Natural killer cell (primary cell): ENCODE measurements around the gene SLC37A3. TPM values are rescaled to one million over a fixed set of nuclear protein-coding genes. Genes with fewer than 3 reads are reported as not detected.
"Not testable (repeated sequence)": the region's sequence is repeated elsewhere in the genome, so short reads cannot be mapped to it uniquely, and the experiment has no call there.

Experiments
- ATAC-seq, 3 donors: fragments of 150-1000 bp in 2 of 3; fragments of 200-7000 bp in 1 of 3; cut with Tn5 transposase; 1 replicate in 1 of 3; 2 replicates in 2 of 3; pipeline ENCODE4 v1.10.0; 2021; ENCODE audit warnings: mild to moderate bottlenecking in 2 of 3, moderate library complexity in 2 of 3
- DNase-seq, 2 donors: peaks; one replicate each; pipeline versions ENCODE4 v3.0.0 to v3.0.0-alpha.2; 2013 to 2021; ENCODE audit warnings: mixed read lengths in 1 of 2
- H3K27ac ChIP-seq: one replicate; pipeline ENCODE4 v1.5.1; 2013; ENCODE audit warnings: mild to moderate bottlenecking, low read length
- H3K27me3 ChIP-seq: one replicate; pipeline ENCODE4 v1.6.1; 2013; ENCODE audit warnings: low read length; ENCODE audit not compliant: control insufficient read depth, insufficient read depth
- H3K36me3 ChIP-seq: one replicate; pipeline ENCODE4 v1.6.1; 2013; ENCODE audit warnings: low read length; ENCODE audit not compliant: control insufficient read depth, insufficient read depth
- H3K4me1 ChIP-seq: one replicate; pipeline ENCODE4 v1.6.1; 2013; ENCODE audit warnings: low read length; ENCODE audit not compliant: control insufficient read depth, insufficient read depth
- H3K4me3 ChIP-seq: one replicate; pipeline ENCODE4 v1.5.1; 2013; ENCODE audit warnings: low read length
- H3K9me3 ChIP-seq: one replicate; pipeline ENCODE4 v1.6.1; 2013; ENCODE audit warnings: low read length; ENCODE audit not compliant: control insufficient read depth, insufficient read depth
- H3K27ac Mint-ChIP-seq, 2 donors: one replicate each; pipeline ENCODE4 v1.8.0; 2022; ENCODE audit warnings: mild to moderate bottlenecking in 2 of 2, mixed read lengths in 2 of 2, moderate library complexity in 1 of 2
- H3K27me3 Mint-ChIP-seq, 2 donors: one replicate each; pipeline ENCODE4 v1.8.0; 2022; ENCODE audit warnings: low read depth in 2 of 2, mixed read lengths in 2 of 2
- H3K36me3 Mint-ChIP-seq: one replicate; pipeline ENCODE4 v1.8.0; 2022; ENCODE audit warnings: mixed read lengths
- H3K4me1 Mint-ChIP-seq, 2 donors: one replicate each; pipeline ENCODE4 v1.8.0; 2022; ENCODE audit warnings: mixed read lengths in 2 of 2
- H3K4me3 Mint-ChIP-seq: one replicate; pipeline ENCODE4 v1.8.0; 2022; ENCODE audit warnings: mild to moderate bottlenecking, moderate library complexity, mixed read lengths
- H3K9me3 Mint-ChIP-seq, 2 donors: one replicate each; pipeline ENCODE4 v1.8.0; 2022; ENCODE audit warnings: mixed read lengths in 2 of 2
- CTCF ChIP-seq: fragments of 200-600 bp; IDR thresholded peaks from one replicate; pipeline ENCODE4 v1.8.0; 2022; ENCODE audit warnings: antibody characterized with exemption
- WGBS: methylation state at CpG from one replicate; pipeline ENCODE4 v1.1.7; 2013; ENCODE audit warnings: missing lambda C conversion rate; ENCODE audit not compliant: insufficient coverage; 5-methylcytosine and 5-hydroxymethylcytosine counted together
- intact Hi-C: fragments of 100-400 bp; cut with micrococcal nuclease; formaldehyde crosslinking; loops from one replicate; pipeline ENCODE4 v1.14.2; 2022
- total RNA-seq, 4 donors: library from RNA; stranded (reverse); fragments of 120-200 nt in 1 of 4; gene quantifications; one replicate each; pipeline versions ENCODE4 v1.2.3 to v1.2.4, GENCODE V29; 2013 to 2022

The SLC37A3 gene
- total RNA-seq, 3 donors from 2014 or later (not counting 1 experiment from before 2014, with no cell fraction given), result 19.1 to 26.4 (median 24.5) TPM

- no peaks in the 10 kb centered on the region for H3K4me1 ChIP-seq
- peaks cover 6 to 10% of the 10 kb centered on the region in 2 donors for H3K4me1 Mint-ChIP-seq
- ATAC-seq (no peak), DNase-seq (no peak)
- H3K36me3 ChIP-seq, result no peaks in the 10 kb centered on the region
- H3K9me3 ChIP-seq, result no peaks in the 10 kb centered on the region
- H3K9me3 Mint-ChIP-seq, result no peaks in the 10 kb centered on the region
- no peaks in the 10 kb centered on the region for H3K36me3 Mint-ChIP-seq
- no peaks in the 10 kb centered on the region for H3K27me3 ChIP-seq
- no CpG with 5 or more reads among the region's 2 CpGs for WGBS
- TF ChIP-seq CTCF, result no peak
- H3K27ac ChIP-seq, result no peak overlapping the region
- no peak overlapping the region for H3K4me3 Mint-ChIP-seq
- intact Hi-C loops, result no loop called here
- no peak overlapping the region for H3K4me3 ChIP-seq
- H3K27ac Mint-ChIP-seq, result no peak overlapping the region
- no peaks in the 10 kb centered on the region for H3K27me3 Mint-ChIP-seq
These were observed 23.2 kb upstream of the SLC37A3 start for GRCh38 chr7:140421521-140421920.

GRCh38 chr7:140418653-140419052 is 20.3 kb upstream of the SLC37A3 start:
- H3K4me3 Mint-ChIP-seq, result no peak overlapping the region
- H3K27ac Mint-ChIP-seq, result no peak overlapping the region
- ATAC-seq (peak; percentile 48 to 68 (median 57)), DNase-seq (no peak)
- intact Hi-C loops, result no loop called here
- no peaks in the 10 kb centered on the region for H3K36me3 Mint-ChIP-seq
- no peaks in the 10 kb centered on the region for H3K27me3 Mint-ChIP-seq
- Histone ChIP-seq H3K36me3 (no peaks in the 10 kb centered on the region), H3K4me3 (no peak overlapping the region), H3K27me3 (no peaks in the 10 kb centered on the region), H3K9me3 (no peaks in the 10 kb centered on the region), H3K27ac (no peak overlapping the region), H3K4me1 (no peaks in the 10 kb centered on the region)
- H3K9me3 Mint-ChIP-seq, result no peaks in the 10 kb centered on the region
- whole genome bisulfite sequencing, result 100% methylated on average over 4 of the region's 4 CpGs
- H3K4me1 Mint-ChIP-seq, result peaks cover 6 to 10% of the 10 kb centered on the region in 2 donors
- TF ChIP-seq CTCF, result no peak

- H3K4me3 ChIP-seq, H3K36me3 Mint-ChIP-seq, H3K36me3 ChIP-seq, H3K27me3 Mint-ChIP-seq, ATAC-seq, intact Hi-C loops, H3K27ac Mint-ChIP-seq, H3K4me1 Mint-ChIP-seq, DNase-seq, H3K9me3 Mint-ChIP-seq, H3K4me1 ChIP-seq, H3K27me3 ChIP-seq, H3K4me3 Mint-ChIP-seq, H3K27ac ChIP-seq, H3K9me3 ChIP-seq: not testable (repeated sequence)
- 84% methylated on average over 5 of the region's 5 CpGs for WGBS
These were observed 19.8 kb upstream of the SLC37A3 start for GRCh38 chr7:140418156-140418472.

- WGBS, result 47% methylated on average over 8 of the region's 8 CpGs
- Mint-ChIP-seq H3K4me1 (peaks cover 6 to 10% of the 10 kb centered on the region in 2 donors), H3K9me3 (no peaks in the 10 kb centered on the region), H3K4me3 (no peak overlapping the region), H3K36me3 (no peaks in the 10 kb centered on the region), H3K27ac (no peak overlapping the region), H3K27me3 (no peaks in the 10 kb centered on the region)
- no peak for TF ChIP-seq CTCF
- no peak overlapping the region for H3K4me3 ChIP-seq
- ATAC-seq (no peak), DNase-seq (no peak)
- no peak overlapping the region for H3K27ac ChIP-seq
- no peaks in the 10 kb centered on the region for H3K9me3 ChIP-seq
- intact Hi-C loops, result no loop called here
- no peaks in the 10 kb centered on the region for H3K4me1 ChIP-seq
- no peaks in the 10 kb centered on the region for H3K27me3 ChIP-seq
- no peaks in the 10 kb centered on the region for H3K36me3 ChIP-seq
These were observed 19.3 kb upstream of the SLC37A3 start for GRCh38 chr7:140417456-140418155.
